A673 (cell line): ENCODE results near the gene FCHSD2. TPM values are rescaled to one million over a fixed set of nuclear protein-coding genes. Genes with fewer than 3 reads are reported as not detected.

ENCODE experiments used
- BruUV-seq: library from RNA; stranded (reverse); fragments of 400-500 nt; replicated peaks from 2 replicates; lab custom pipeline; 2021; lab: Mats Ljungman, UMichigan
- CTCF ChIA-PET: fragments of 300-600 bp; sonication (Branson Sonifier 250); formaldehyde crosslinking; loops from one replicate; lab custom pipeline; 2022; ENCODE audit warnings: antibody characterized with exemption; lab: Charles Lee
- POLR2A ChIA-PET: fragments of 300-600 bp; sonication (Branson Sonifier 250); formaldehyde crosslinking; loops from one replicate; lab custom pipeline; 2022; ENCODE audit warnings: antibody characterized with exemption; ENCODE audit not compliant: low non-redundant PET; lab: Charles Lee
- DNase-seq: peaks from one replicate; pipeline ENCODE4 v3.0.0-alpha.2; 2015; ENCODE audit warnings: low spot score
- H3K27ac ChIP-seq: fragments of 200-600 bp; sonication (generic); 2 replicates; pipeline ENCODE4 v1.5.1; 2016; ENCODE audit warnings: mixed run types, low read depth, mild to moderate bottlenecking, mixed read lengths, antibody characterized with exemption, low read length; ENCODE audit not compliant: poor library complexity, severe bottlenecking
- H3K27me3 ChIP-seq: fragments of 200-600 bp; sonication (generic); replicated peaks from 2 replicates; pipeline ENCODE4 v1.6.1; 2017; ENCODE audit warnings: mixed run types, low read depth, mild to moderate bottlenecking, mixed read lengths, antibody characterized with exemption, low read length; ENCODE audit not compliant: insufficient read depth, poor library complexity
- H3K36me3 ChIP-seq: fragments of 200-600 bp; sonication (generic); 2 replicates; pipeline ENCODE4 v1.6.1; 2016; ENCODE audit warnings: mixed run types, mild to moderate bottlenecking, mixed read lengths, antibody characterized with exemption, low read length; ENCODE audit not compliant: insufficient read depth, poor library complexity, severe bottlenecking
- H3K4me1 ChIP-seq: fragments of 200-600 bp; sonication (generic); 2 replicates; pipeline ENCODE4 v1.6.1; 2017; ENCODE audit warnings: mixed run types, mild to moderate bottlenecking, mixed read lengths, antibody characterized with exemption, low read length; ENCODE audit not compliant: insufficient read depth, poor library complexity, severe bottlenecking
- H3K4me3 ChIP-seq: fragments of 200-600 bp; sonication (generic); 2 replicates; pipeline ENCODE4 v1.5.1; 2016; ENCODE audit warnings: low read depth, mixed run types, mild to moderate bottlenecking, mixed read lengths, low read length; ENCODE audit not compliant: poor library complexity, severe bottlenecking
- H3K9me3 ChIP-seq: fragments of 200-600 bp; sonication (generic); 2 replicates; pipeline ENCODE4 v1.6.1; 2016; ENCODE audit warnings: mixed run types, low read depth, mild to moderate bottlenecking, mixed read lengths, antibody characterized with exemption, low read length; ENCODE audit not compliant: poor library complexity, severe bottlenecking
- EZH2 ChIP-seq: fragments of 200-600 bp; sonication (generic); IDR thresholded peaks from 2 replicates; pipeline ENCODE4 v1.6.1; 2017; ENCODE audit warnings: borderline replicate concordance, low read depth, mild to moderate bottlenecking, mixed read lengths, antibody characterized with exemption, low read length; ENCODE audit not compliant: poor library complexity, severe bottlenecking
- intact Hi-C: fragments of 100-400 bp; cut with micrococcal nuclease; formaldehyde crosslinking; loops from one replicate; pipeline ENCODE4 v1.10.0; 2022; ENCODE audit not compliant: unreplicated experiment
- total RNA-seq: library from RNA; stranded (reverse); gene quantifications from 2 replicates; pipeline ENCODE4 v1.2.3, GENCODE V29; 2021
- TF ChIP-seq, protein P1 (sequence below): fragments of 300-800, 200-600 bp; sonication (generic); conservative IDR thresholded peaks from 2 replicates; pipeline ENCODE4 v1.5.1; 2017; ENCODE audit warnings: low read depth, mild to moderate bottlenecking, antibody characterized with exemption, low read length, moderate library complexity, mixed read lengths

Gene FCHSD2
- total RNA-seq, 1 experiment from 2014 or later: 44.7 TPM

DNA sequence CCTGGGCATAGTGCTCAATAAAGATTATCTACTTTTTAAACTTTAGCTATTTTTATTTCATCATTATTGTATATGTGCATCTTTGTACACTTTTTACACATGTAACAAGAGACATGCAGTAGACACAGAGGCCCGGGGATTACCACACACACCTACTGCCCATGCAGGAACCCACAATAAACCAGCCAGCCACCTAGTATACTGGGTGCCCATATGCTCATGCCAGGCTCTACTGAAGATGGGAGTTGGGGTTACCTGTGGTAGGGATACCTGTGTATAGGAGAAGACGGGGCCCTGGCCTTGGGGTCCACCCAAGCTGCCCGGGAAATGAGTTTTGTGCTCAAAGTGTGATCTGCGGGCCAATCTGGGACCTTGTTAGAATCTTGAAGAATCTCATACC is 44.8 kb upstream of the FCHSD2 start:
- H3K4me1 ChIP-seq: no peaks in the 10 kb centered on the region
- H3K4me3 ChIP-seq: no peak overlapping the region
- no peak overlapping the region for H3K27ac ChIP-seq
- DNase-seq: no peak
- intact Hi-C loops: no loop called here
- H3K36me3 ChIP-seq: no peaks in the 10 kb centered on the region
- ChIA-PET CTCF (interaction anchor here (1.7 to 2.5 kb wide), 2 partner anchors 103 to 148 kb away, joined by 4 to 14 read pairs; no protein-coding TSS in a partner anchor), POLR2A (no interaction called here)
- H3K27me3 ChIP-seq: no peaks in the 10 kb centered on the region
- no TSS peak for BruUV-seq
- H3K9me3 ChIP-seq: no peaks in the 10 kb centered on the region
- TF ChIP-seq, protein P1, sequence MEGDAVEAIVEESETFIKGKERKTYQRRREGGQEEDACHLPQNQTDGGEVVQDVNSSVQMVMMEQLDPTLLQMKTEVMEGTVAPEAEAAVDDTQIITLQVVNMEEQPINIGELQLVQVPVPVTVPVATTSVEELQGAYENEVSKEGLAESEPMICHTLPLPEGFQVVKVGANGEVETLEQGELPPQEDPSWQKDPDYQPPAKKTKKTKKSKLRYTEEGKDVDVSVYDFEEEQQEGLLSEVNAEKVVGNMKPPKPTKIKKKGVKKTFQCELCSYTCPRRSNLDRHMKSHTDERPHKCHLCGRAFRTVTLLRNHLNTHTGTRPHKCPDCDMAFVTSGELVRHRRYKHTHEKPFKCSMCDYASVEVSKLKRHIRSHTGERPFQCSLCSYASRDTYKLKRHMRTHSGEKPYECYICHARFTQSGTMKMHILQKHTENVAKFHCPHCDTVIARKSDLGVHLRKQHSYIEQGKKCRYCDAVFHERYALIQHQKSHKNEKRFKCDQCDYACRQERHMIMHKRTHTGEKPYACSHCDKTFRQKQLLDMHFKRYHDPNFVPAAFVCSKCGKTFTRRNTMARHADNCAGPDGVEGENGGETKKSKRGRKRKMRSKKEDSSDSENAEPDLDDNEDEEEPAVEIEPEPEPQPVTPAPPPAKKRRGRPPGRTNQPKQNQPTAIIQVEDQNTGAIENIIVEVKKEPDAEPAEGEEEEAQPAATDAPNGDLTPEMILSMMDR: no peak
- TF ChIP-seq EZH2: no peak

- H3K4me1 ChIP-seq: no peaks in the 10 kb centered on the region
- H3K27me3 ChIP-seq: no peaks in the 10 kb centered on the region
- intact Hi-C loops: no loop called here
- BruUV-seq: no TSS peak
- CTCF ChIA-PET: interaction anchor here (1.7 to 2.5 kb wide), 2 partner anchors 103 to 149 kb away, joined by 4 to 14 read pairs; no protein-coding TSS in a partner anchor
- POLR2A ChIA-PET: no interaction called here
- H3K27ac ChIP-seq: no peak overlapping the region
- no peak overlapping the region for H3K4me3 ChIP-seq
- TF ChIP-seq, protein P1: no peak
- no peak for TF ChIP-seq EZH2
- H3K9me3 ChIP-seq: no peaks in the 10 kb centered on the region
- H3K36me3 ChIP-seq: no peaks in the 10 kb centered on the region
- no peak for DNase-seq
Observed at GRCh38 chr11:73186294-73186850, 44.3 kb upstream of the FCHSD2 start.

GRCh38 chr11:73185680-73186293 is 43.7 kb upstream of the FCHSD2 start:
- intact Hi-C loops: loop anchor here (1.0 kb wide), 2 partner anchors 57 to 150 kb away; no protein-coding TSS in a partner anchor
- no peaks in the 10 kb centered on the region for H3K27me3 ChIP-seq
- ChIA-PET POLR2A (no interaction called here), CTCF (interaction anchor here (0.5 to 2.5 kb wide), 7 partner anchors 51 to 207 kb away, joined by 3 to 14 read pairs (median 3); no protein-coding TSS in a partner anchor)
- DNase-seq: no peak
- no peaks in the 10 kb centered on the region for H3K4me1 ChIP-seq
- no peak overlapping the region for H3K4me3 ChIP-seq
- TF ChIP-seq, protein P1: no peak
- TF ChIP-seq EZH2: no peak
- H3K27ac ChIP-seq: no peak overlapping the region
- no peaks in the 10 kb centered on the region for H3K9me3 ChIP-seq
- BruUV-seq: no TSS peak
- H3K36me3 ChIP-seq: no peaks in the 10 kb centered on the region
